ENCODE measurements around the gene MRTFB.

GRCh38 chr16:14131774-14132695, 60.9 kb downstream of the MRTFB start:
- TF ChIP-seq CTCF (IDR thresholded peaks at IDR 0.05) (no peak), POLR2A (IDR thresholded peaks at IDR 0.05) (no peak)
